ENCODE results near the gene NMT1.

The NMT1 gene

GRCh38 chr17:45060797-45061605, at the start of gene NMT1:
NMT1 (plus strand) TSS chr17:45061317; CDS start chr17:45061330, 13 bp downstream.
- no peaks in the 10 kb centered on the region for H3K27me3 Mint-ChIP-seq (ENCODE audit: low read depth)

GRCh38 chr17:45011767-45012166, 49.4 kb upstream of the NMT1 start:
- Mint-ChIP-seq H3K36me3 (ENCODE audit: low read depth) (no peaks in the 10 kb centered on the region), H3K9me3 (no peaks in the 10 kb centered on the region), H3K27ac (no peak overlapping the region), H3K4me1 (ENCODE audit: low read depth) (no peaks in the 10 kb centered on the region), H3K27me3 (ENCODE audit: low read depth) (peaks cover 25% of the 10 kb centered on the region), H3K4me3 (no peak overlapping the region)

More at GRCh38 chr17:45060797-45061605, at the start of gene NMT1:
- Mint-ChIP-seq H3K4me3 (peak within 1 kb of the TSS; percentile 99), H3K27ac (peak within 1 kb of the TSS; percentile 99), H3K36me3 (ENCODE audit: low read depth) (peaks cover 12% of the 10 kb centered on the region), H3K9me3 (no peaks in the 10 kb centered on the region), H3K4me1 (ENCODE audit: low read depth) (peaks cover 26% of the 10 kb centered on the region)

- Mint-ChIP-seq H3K4me3 (no peak overlapping the region), H3K9me3 (no peaks in the 10 kb centered on the region), H3K27ac (no peak overlapping the region), H3K27me3 (ENCODE audit: low read depth) (peaks cover 28% of the 10 kb centered on the region), H3K36me3 (ENCODE audit: low read depth) (no peaks in the 10 kb centered on the region), H3K4me1 (ENCODE audit: low read depth) (no peaks in the 10 kb centered on the region)
Measured at GRCh38 chr17:45013021-45013997, 47.8 kb upstream of the NMT1 start.

GRCh38 chr17:45016237-45016636, 44.9 kb upstream of the NMT1 start:
- H3K4me1 Mint-ChIP-seq (ENCODE audit: low read depth) = peaks cover 10% of the 10 kb centered on the region
- H3K27me3 Mint-ChIP-seq (ENCODE audit: low read depth) = peaks cover 37% of the 10 kb centered on the region
- H3K27ac Mint-ChIP-seq = no peak overlapping the region
- H3K36me3 Mint-ChIP-seq (ENCODE audit: low read depth) = peaks cover 4% of the 10 kb centered on the region
- H3K4me3 Mint-ChIP-seq = no peak overlapping the region
- H3K9me3 Mint-ChIP-seq = no peaks in the 10 kb centered on the region

GRCh38 chr17:45016823-45017222, 44.3 kb upstream of the NMT1 start:
- no peak overlapping the region for H3K27ac Mint-ChIP-seq
- H3K9me3 Mint-ChIP-seq = no peaks in the 10 kb centered on the region
- peaks cover 4% of the 10 kb centered on the region for H3K36me3 Mint-ChIP-seq (ENCODE audit: low read depth)
- no peak overlapping the region for H3K4me3 Mint-ChIP-seq
- peaks cover 12% of the 10 kb centered on the region for H3K4me1 Mint-ChIP-seq (ENCODE audit: low read depth)
- H3K27me3 Mint-ChIP-seq (ENCODE audit: low read depth) = peaks cover 39% of the 10 kb centered on the region

- no peaks in the 10 kb centered on the region for H3K9me3 Mint-ChIP-seq
- peaks cover 12% of the 10 kb centered on the region for H3K4me1 Mint-ChIP-seq (ENCODE audit: low read depth)
- no peak overlapping the region for H3K27ac Mint-ChIP-seq
- H3K4me3 Mint-ChIP-seq = peak overlapping the region; percentile 85
- peaks cover 35% of the 10 kb centered on the region for H3K27me3 Mint-ChIP-seq (ENCODE audit: low read depth)
- peaks cover 4% of the 10 kb centered on the region for H3K36me3 Mint-ChIP-seq (ENCODE audit: low read depth)
Measured at GRCh38 chr17:45018514-45018847, 42.6 kb upstream of the NMT1 start.

GRCh38 chr17:45018848-45019711, 42.0 kb upstream of the NMT1 start:
- H3K27me3 Mint-ChIP-seq (ENCODE audit: low read depth) = peaks cover 35% of the 10 kb centered on the region
- H3K36me3 Mint-ChIP-seq (ENCODE audit: low read depth) = peaks cover 4% of the 10 kb centered on the region
- H3K4me3 Mint-ChIP-seq = peak overlapping the region; percentile 85
- no peaks in the 10 kb centered on the region for H3K9me3 Mint-ChIP-seq
- peak overlapping the region; percentile 79 for H3K27ac Mint-ChIP-seq
- peaks cover 12% of the 10 kb centered on the region for H3K4me1 Mint-ChIP-seq (ENCODE audit: low read depth)

- peak overlapping the region; percentile 62 for H3K4me3 Mint-ChIP-seq
- H3K36me3 Mint-ChIP-seq (ENCODE audit: low read depth) = peaks cover 4% of the 10 kb centered on the region
- H3K27me3 Mint-ChIP-seq (ENCODE audit: low read depth) = peaks cover 35% of the 10 kb centered on the region
- H3K4me1 Mint-ChIP-seq (ENCODE audit: low read depth) = peaks cover 12% of the 10 kb centered on the region
- no peaks in the 10 kb centered on the region for H3K9me3 Mint-ChIP-seq
- H3K27ac Mint-ChIP-seq = no peak overlapping the region
Measured at GRCh38 chr17:45020354-45021138, 40.6 kb upstream of the NMT1 start.

GRCh38 chr17:45021607-45022287, 39.4 kb upstream of the NMT1 start:
- no peaks in the 10 kb centered on the region for H3K9me3 Mint-ChIP-seq
- no peak overlapping the region for H3K27ac Mint-ChIP-seq
- H3K4me1 Mint-ChIP-seq (ENCODE audit: low read depth) = peaks cover 12% of the 10 kb centered on the region
- peaks cover 33% of the 10 kb centered on the region for H3K27me3 Mint-ChIP-seq (ENCODE audit: low read depth)
- no peak overlapping the region for H3K4me3 Mint-ChIP-seq
- H3K36me3 Mint-ChIP-seq (ENCODE audit: low read depth) = peaks cover 4% of the 10 kb centered on the region

- no peaks in the 10 kb centered on the region for H3K9me3 Mint-ChIP-seq
- H3K27me3 Mint-ChIP-seq (ENCODE audit: low read depth) = peaks cover 32% of the 10 kb centered on the region
- no peak overlapping the region for H3K27ac Mint-ChIP-seq
- peaks cover 4% of the 10 kb centered on the region for H3K36me3 Mint-ChIP-seq (ENCODE audit: low read depth)
- H3K4me1 Mint-ChIP-seq (ENCODE audit: low read depth) = peaks cover 12% of the 10 kb centered on the region
- no peak overlapping the region for H3K4me3 Mint-ChIP-seq
Measured at GRCh38 chr17:45022288-45022648, 38.8 kb upstream of the NMT1 start.

GRCh38 chr17:45022655-45023339, 38.3 kb upstream of the NMT1 start:
- Mint-ChIP-seq H3K36me3 (ENCODE audit: low read depth) (peaks cover 4% of the 10 kb centered on the region), H3K27me3 (ENCODE audit: low read depth) (peaks cover 30% of the 10 kb centered on the region), H3K27ac (no peak overlapping the region), H3K9me3 (no peaks in the 10 kb centered on the region), H3K4me3 (no peak overlapping the region), H3K4me1 (ENCODE audit: low read depth) (peaks cover 12% of the 10 kb centered on the region)

- Mint-ChIP-seq H3K27me3 (ENCODE audit: low read depth) (no peaks in the 10 kb centered on the region), H3K27ac (no peak overlapping the region), H3K4me1 (ENCODE audit: low read depth) (no peaks in the 10 kb centered on the region), H3K36me3 (ENCODE audit: low read depth) (peaks cover 10% of the 10 kb centered on the region), H3K4me3 (no peak overlapping the region), H3K9me3 (no peaks in the 10 kb centered on the region)
Measured at GRCh38 chr17:45029096-45029495, 32.0 kb upstream of the NMT1 start.

Data from T-helper 1 cell treated with Interleukin-12 subunit alpha and Interleukin-12 subunit beta and Interleukin-4 antibody, amounts not matched to agents 30 μg/mL and 1 μg/mL, for 36 hours (primary cell).